ENCODE data around the gene PDE4B. TPM values are rescaled to one million over a fixed set of nuclear protein-coding genes. Genes with fewer than 3 reads are reported as not detected.
A peak's percentile ranks its signal among the peaks of the same experiment; 100 is the strongest.

Gene PDE4B
- total RNA-seq, 1 donor from 2014 or later: 0.29 TPM

- DNase-seq (ENCODE audit: low spot score, unreplicated experiment): no peak
- Mint-ChIP-seq H3K27me3 (peaks cover 25% of the 10 kb centered on the region), H3K4me3 (ENCODE audit: low read depth) (no peak overlapping the region), H3K36me3 (ENCODE audit: insufficient read depth) (no peaks in the 10 kb centered on the region), H3K9me3 (ENCODE audit: low read depth) (no peaks in the 10 kb centered on the region), H3K27ac (peak overlapping the region; percentile 63), H3K4me1 (ENCODE audit: low read depth) (peaks cover 20% of the 10 kb centered on the region)
- no peak for TF ChIP-seq CTCF (IDR thresholded peaks at IDR 0.05; ENCODE audit: unreplicated experiment)
Observed at GRCh38 chr1:66271904-66272254, 479.2 kb downstream of the PDE4B start.

- no peak for DNase-seq (ENCODE audit: low spot score, unreplicated experiment)
- no peak overlapping the region for H3K4me3 Mint-ChIP-seq (ENCODE audit: low read depth)
- no peak overlapping the region for H3K27ac Mint-ChIP-seq
- H3K9me3 Mint-ChIP-seq (ENCODE audit: low read depth): no peaks in the 10 kb centered on the region
- H3K4me1 Mint-ChIP-seq (ENCODE audit: low read depth): peaks cover 22% of the 10 kb centered on the region
- no peak for TF ChIP-seq CTCF (IDR thresholded peaks at IDR 0.05; ENCODE audit: unreplicated experiment)
- peaks cover 27% of the 10 kb centered on the region for H3K27me3 Mint-ChIP-seq
- no peaks in the 10 kb centered on the region for H3K36me3 Mint-ChIP-seq (ENCODE audit: insufficient read depth)
Observed at GRCh38 chr1:66273656-66274055, 481.0 kb downstream of the PDE4B start.

GRCh38 chr1:66274634-66275033 is 481.9 kb downstream of the PDE4B start:
- Mint-ChIP-seq H3K36me3 (ENCODE audit: insufficient read depth) (no peaks in the 10 kb centered on the region), H3K4me3 (ENCODE audit: low read depth) (no peak overlapping the region), H3K4me1 (ENCODE audit: low read depth) (peaks cover 26% of the 10 kb centered on the region), H3K9me3 (ENCODE audit: low read depth) (no peaks in the 10 kb centered on the region), H3K27ac (no peak overlapping the region), H3K27me3 (peaks cover 26% of the 10 kb centered on the region)
- no peak for DNase-seq (ENCODE audit: low spot score, unreplicated experiment)
- TF ChIP-seq CTCF (IDR thresholded peaks at IDR 0.05; ENCODE audit: unreplicated experiment): no peak

- Mint-ChIP-seq H3K4me3 (ENCODE audit: low read depth) (no peak overlapping the region), H3K4me1 (ENCODE audit: low read depth) (peaks cover 26% of the 10 kb centered on the region), H3K9me3 (ENCODE audit: low read depth) (no peaks in the 10 kb centered on the region), H3K27me3 (peaks cover 26% of the 10 kb centered on the region), H3K36me3 (ENCODE audit: insufficient read depth) (no peaks in the 10 kb centered on the region), H3K27ac (no peak overlapping the region)
- TF ChIP-seq CTCF (IDR thresholded peaks at IDR 0.05; ENCODE audit: unreplicated experiment): no peak
- no peak for DNase-seq (ENCODE audit: low spot score, unreplicated experiment)
Observed at GRCh38 chr1:66275083-66275482, 482.4 kb downstream of the PDE4B start.

- H3K36me3 Mint-ChIP-seq (ENCODE audit: insufficient read depth): no peaks in the 10 kb centered on the region
- peaks cover 22% of the 10 kb centered on the region for H3K4me1 Mint-ChIP-seq (ENCODE audit: low read depth)
- TF ChIP-seq CTCF (IDR thresholded peaks at IDR 0.05; ENCODE audit: unreplicated experiment): no peak
- H3K27me3 Mint-ChIP-seq: peaks cover 26% of the 10 kb centered on the region
- H3K4me3 Mint-ChIP-seq (ENCODE audit: low read depth): no peak overlapping the region
- no peak overlapping the region for H3K27ac Mint-ChIP-seq
- DNase-seq (ENCODE audit: low spot score, unreplicated experiment): no peak
- H3K9me3 Mint-ChIP-seq (ENCODE audit: low read depth): no peaks in the 10 kb centered on the region
Observed at GRCh38 chr1:66275601-66276023, 482.9 kb downstream of the PDE4B start.

Measured in progenitor cell of endocrine pancreas (in vitro differentiated cells).